Ectodermal cell (in vitro differentiated cells): ENCODE results near the gene CDC14B.

Experiments
- H3K27ac ChIP-seq: 2 replicates; pipeline ENCODE4 v1.7.0; 2013; ENCODE audit warnings: mild to moderate bottlenecking, low read depth, low read length; ENCODE audit not compliant: insufficient read depth, poor library complexity, severe bottlenecking
- H3K27me3 ChIP-seq: 2 replicates; pipeline ENCODE4 v1.7.0; 2013; ENCODE audit warnings: mild to moderate bottlenecking, low read length; ENCODE audit not compliant: insufficient read depth, control insufficient read depth, poor library complexity, severe bottlenecking
- H3K36me3 ChIP-seq: one replicate; pipeline ENCODE4 v1.7.0; 2013; ENCODE audit warnings: low read length; ENCODE audit not compliant: control insufficient read depth, insufficient read depth
- H3K4me1 ChIP-seq: one replicate; pipeline ENCODE4 v1.7.0; 2013; ENCODE audit warnings: low read length; ENCODE audit not compliant: control insufficient read depth, insufficient read depth
- H3K4me3 ChIP-seq: 2 replicates; pipeline ENCODE4 v1.7.0; 2013; ENCODE audit warnings: low read depth, low read length, control low read depth; ENCODE audit not compliant: insufficient read depth
- H3K9me3 ChIP-seq: 2 replicates; pipeline ENCODE4 v1.7.0; 2013; ENCODE audit warnings: mild to moderate bottlenecking, low read length, moderate library complexity; ENCODE audit not compliant: control insufficient read depth
- WGBS, 2 experiments: methylation state at CpG; one replicate each; pipeline ENCODE4 v1.1.7; 2013; ENCODE audit warnings: missing lambda C conversion rate in 2 of 2; 5-methylcytosine and 5-hydroxymethylcytosine counted together

CDC14B gene

GRCh38 chr9:96515621-96516470 lies 103.8 kb downstream of the CDC14B start:
- Histone ChIP-seq H3K27ac (no peak overlapping the region), H3K4me3 (no peak overlapping the region), H3K4me1 (no peaks in the 10 kb centered on the region), H3K27me3 (no peaks in the 10 kb centered on the region), H3K36me3 (no peaks in the 10 kb centered on the region), H3K9me3 (no peaks in the 10 kb centered on the region)
- 80 to 83% methylated on average over 5 of the region's 5 CpGs for WGBS, 2 experiments

GRCh38 chr9:96514800-96515158 lies 104.9 kb downstream of the CDC14B start:
- no peaks in the 10 kb centered on the region for H3K36me3 ChIP-seq
- 89 to 90% methylated on average over 3 of the region's 3 CpGs for WGBS, 2 experiments
- no peak overlapping the region for H3K27ac ChIP-seq

GRCh38 chr9:96514108-96514799 lies 105.4 kb downstream of the CDC14B start:
- Histone ChIP-seq H3K36me3 (no peaks in the 10 kb centered on the region), H3K27me3 (no peaks in the 10 kb centered on the region), H3K4me3 (no peak overlapping the region), H3K27ac (no peak overlapping the region), H3K4me1 (peaks cover 8% of the 10 kb centered on the region), H3K9me3 (no peaks in the 10 kb centered on the region)
- WGBS, 2 experiments = 93 to 94% methylated on average over 9 of the region's 9 CpGs

More at GRCh38 chr9:96514800-96515158, 104.9 kb downstream of the CDC14B start:
- H3K27me3 ChIP-seq = no peaks in the 10 kb centered on the region
- no peaks in the 10 kb centered on the region for H3K9me3 ChIP-seq
- H3K4me1 ChIP-seq = peaks cover 3% of the 10 kb centered on the region
- H3K4me3 ChIP-seq = no peak overlapping the region

- Histone ChIP-seq H3K4me1 (peaks cover 8% of the 10 kb centered on the region), H3K4me3 (no peak overlapping the region), H3K27ac (no peak overlapping the region), H3K27me3 (no peaks in the 10 kb centered on the region), H3K36me3 (no peaks in the 10 kb centered on the region), H3K9me3 (no peaks in the 10 kb centered on the region)
- 92 to 97% methylated on average over 5 of the region's 5 CpGs for WGBS, 2 experiments
Measured at GRCh38 chr9:96513622-96514021, 106.0 kb downstream of the CDC14B start.

GRCh38 chr9:96512240-96512639 lies 107.4 kb downstream of the CDC14B start:
- peaks cover 8% of the 10 kb centered on the region for H3K4me1 ChIP-seq
- H3K27ac ChIP-seq = no peak overlapping the region
- 88 to 97% methylated on average over 2 to 3 of the region's 3 CpGs for WGBS, 2 experiments
- H3K27me3 ChIP-seq = no peaks in the 10 kb centered on the region
- no peak overlapping the region for H3K4me3 ChIP-seq
- H3K9me3 ChIP-seq = no peaks in the 10 kb centered on the region
- H3K36me3 ChIP-seq = no peaks in the 10 kb centered on the region

- peaks cover 8% of the 10 kb centered on the region for H3K4me1 ChIP-seq
- H3K36me3 ChIP-seq = no peaks in the 10 kb centered on the region
- H3K27me3 ChIP-seq = no peaks in the 10 kb centered on the region
- WGBS, 2 experiments = 76 to 82% methylated on average over 3 of the region's 4 CpGs
- H3K4me3 ChIP-seq = no peak overlapping the region
- H3K27ac ChIP-seq = no peak overlapping the region
- no peaks in the 10 kb centered on the region for H3K9me3 ChIP-seq
Measured at GRCh38 chr9:96510258-96510657, 109.4 kb downstream of the CDC14B start.

- no peaks in the 10 kb centered on the region for H3K36me3 ChIP-seq
- 20 to 42% methylated on average over 2 of the region's 2 CpGs for WGBS, 2 experiments
- H3K4me1 ChIP-seq = peaks cover 8% of the 10 kb centered on the region
Measured at GRCh38 chr9:96509848-96510247, 109.8 kb downstream of the CDC14B start.

GRCh38 chr9:96509026-96509425 lies 110.6 kb downstream of the CDC14B start:
- 91 to 94% methylated on average over 5 of the region's 5 CpGs for WGBS, 2 experiments

More at GRCh38 chr9:96509848-96510247, 109.8 kb downstream of the CDC14B start:
- H3K9me3 ChIP-seq = no peaks in the 10 kb centered on the region
- no peak overlapping the region for H3K4me3 ChIP-seq
- no peaks in the 10 kb centered on the region for H3K27me3 ChIP-seq
- peak overlapping the region; percentile 52 for H3K27ac ChIP-seq

GRCh38 chr9:96508227-96508940 lies 111.3 kb downstream of the CDC14B start:
- Histone ChIP-seq H3K4me3 (no peak overlapping the region), H3K27me3 (no peaks in the 10 kb centered on the region), H3K4me1 (peaks cover 8% of the 10 kb centered on the region), H3K9me3 (no peaks in the 10 kb centered on the region), H3K36me3 (no peaks in the 10 kb centered on the region), H3K27ac (no peak overlapping the region)
- 96% methylated on average over 14 of the region's 14 CpGs for WGBS, 2 experiments

More at GRCh38 chr9:96509026-96509425, 110.6 kb downstream of the CDC14B start:
- H3K27ac ChIP-seq = no peak overlapping the region
- H3K4me3 ChIP-seq = no peak overlapping the region
- H3K9me3 ChIP-seq = no peaks in the 10 kb centered on the region
- H3K36me3 ChIP-seq = no peaks in the 10 kb centered on the region
- H3K4me1 ChIP-seq = peaks cover 8% of the 10 kb centered on the region
- no peaks in the 10 kb centered on the region for H3K27me3 ChIP-seq
